GM21526 (cell line): ENCODE data around the gene SPIRE2.
"Not testable (repeated sequence)": the region's sequence is repeated elsewhere in the genome, so short reads cannot be mapped to it uniquely, and the experiment has no call there.

Experiments
- ATAC-seq: cut with Tn5 transposase; IDR thresholded peaks from one replicate; pipeline ENCODE4 v1.9.1; 2021; ENCODE audit warnings: moderate library complexity; ENCODE audit not compliant: unreplicated experiment, low FRiP score

The SPIRE2 gene

GRCh38 chr16:89828199-89828869, at the start of gene SPIRE2:
Gene SPIRE2 (plus strand): TSS chr16:89828475. CDS start chr16:89828551, 76 bp downstream.
- ATAC-seq: peak; percentile 44

GRCh38 chr16:89779231-89779908, 48.9 kb upstream of the SPIRE2 start:
- ATAC-seq: no peak

- no peak for ATAC-seq
Observed at GRCh38 chr16:89779909-89780305, 48.4 kb upstream of the SPIRE2 start.

- ATAC-seq: no peak
Observed at GRCh38 chr16:89782489-89782888, 45.8 kb upstream of the SPIRE2 start.

GRCh38 chr16:89783952-89784351, 44.3 kb upstream of the SPIRE2 start:
- not testable (repeated sequence) for ATAC-seq

GRCh38 chr16:89784406-89784805, 43.9 kb upstream of the SPIRE2 start:
- no peak for ATAC-seq

- no peak for ATAC-seq
Observed at GRCh38 chr16:89785523-89786155, 42.6 kb upstream of the SPIRE2 start.

- ATAC-seq: no peak
Observed at GRCh38 chr16:89786474-89787364, 41.6 kb upstream of the SPIRE2 start.

GRCh38 chr16:89787365-89787805, 40.9 kb upstream of the SPIRE2 start:
- no peak for ATAC-seq

- ATAC-seq: no peak
Observed at GRCh38 chr16:89791278-89791995, 36.8 kb upstream of the SPIRE2 start.

- ATAC-seq: not testable (repeated sequence)
Observed at GRCh38 chr16:89793092-89793491, 35.2 kb upstream of the SPIRE2 start.

- no peak for ATAC-seq
Observed at GRCh38 chr16:89793955-89794354, 34.3 kb upstream of the SPIRE2 start.

- no peak for ATAC-seq
Observed at GRCh38 chr16:89795676-89796075, 32.6 kb upstream of the SPIRE2 start.

- ATAC-seq: no peak
Observed at GRCh38 chr16:89796104-89796503, 32.2 kb upstream of the SPIRE2 start.

- ATAC-seq: no peak
Observed at GRCh38 chr16:89798126-89798525, 30.1 kb upstream of the SPIRE2 start.

- ATAC-seq: no peak
Observed at GRCh38 chr16:89798832-89799370, 29.4 kb upstream of the SPIRE2 start.

- ATAC-seq: no peak
Observed at GRCh38 chr16:89801800-89802199, 26.5 kb upstream of the SPIRE2 start.

GRCh38 chr16:89805136-89805905, 23.0 kb upstream of the SPIRE2 start:
- no peak for ATAC-seq

GRCh38 chr16:89806589-89807193, 21.6 kb upstream of the SPIRE2 start:
- not testable (repeated sequence) for ATAC-seq
